NOMO-1 treated with dmso at 0.1 percent for 144 hours (cell line): ENCODE data around the gene ATG16L1.

Experiments
- DNase-seq: peaks from one replicate; lab custom pipeline; 2025; ENCODE audit not compliant: unreplicated experiment; lab: John Stamatoyannopoulos, UW

Gene ATG16L1

DNA sequence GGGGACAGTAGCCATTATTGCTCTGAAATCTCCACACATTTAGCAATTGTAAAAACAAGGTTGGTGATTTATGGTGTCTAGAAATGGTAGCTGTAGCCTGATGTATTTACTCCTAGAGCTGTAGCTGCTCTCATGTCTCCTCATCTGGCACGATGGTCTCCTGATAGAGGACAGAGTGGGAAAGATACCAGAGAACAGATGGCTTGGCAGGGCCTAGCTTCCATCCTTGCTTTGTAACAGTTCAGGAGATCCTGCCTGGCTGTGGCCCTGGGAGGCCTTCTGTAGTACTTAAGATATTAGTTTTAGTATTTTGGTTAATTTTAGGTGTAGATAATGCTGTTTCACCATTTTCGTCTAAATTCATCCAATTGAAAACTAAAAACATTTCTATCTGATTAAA, 6.7 kb downstream of the ATG16L1 start:
- no peak for DNase-seq

DNA sequence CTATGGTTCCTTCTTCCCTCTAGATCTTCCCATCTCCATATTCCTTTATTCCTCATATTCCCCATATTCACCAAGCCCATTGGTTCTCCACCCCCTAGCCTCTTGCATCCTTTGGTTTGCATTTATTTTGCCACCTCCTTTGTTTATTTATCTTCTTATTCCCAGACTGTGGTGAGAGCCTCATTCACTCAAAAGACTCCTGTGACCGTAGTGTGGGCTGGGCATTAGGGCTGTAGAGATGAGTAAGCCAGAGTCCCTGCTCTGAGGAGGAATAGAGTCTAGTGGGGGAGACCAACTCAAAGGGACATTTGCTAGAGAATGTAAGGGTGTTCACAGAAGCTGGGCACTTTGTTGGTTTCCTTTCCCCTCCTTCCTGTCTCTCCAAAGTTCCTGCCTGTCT, 8.3 kb downstream of the ATG16L1 start:
- no peak for DNase-seq

GRCh38 chr2:233260661-233261060, 9.2 kb downstream of the ATG16L1 start:
- DNase-seq: no peak

DNA sequence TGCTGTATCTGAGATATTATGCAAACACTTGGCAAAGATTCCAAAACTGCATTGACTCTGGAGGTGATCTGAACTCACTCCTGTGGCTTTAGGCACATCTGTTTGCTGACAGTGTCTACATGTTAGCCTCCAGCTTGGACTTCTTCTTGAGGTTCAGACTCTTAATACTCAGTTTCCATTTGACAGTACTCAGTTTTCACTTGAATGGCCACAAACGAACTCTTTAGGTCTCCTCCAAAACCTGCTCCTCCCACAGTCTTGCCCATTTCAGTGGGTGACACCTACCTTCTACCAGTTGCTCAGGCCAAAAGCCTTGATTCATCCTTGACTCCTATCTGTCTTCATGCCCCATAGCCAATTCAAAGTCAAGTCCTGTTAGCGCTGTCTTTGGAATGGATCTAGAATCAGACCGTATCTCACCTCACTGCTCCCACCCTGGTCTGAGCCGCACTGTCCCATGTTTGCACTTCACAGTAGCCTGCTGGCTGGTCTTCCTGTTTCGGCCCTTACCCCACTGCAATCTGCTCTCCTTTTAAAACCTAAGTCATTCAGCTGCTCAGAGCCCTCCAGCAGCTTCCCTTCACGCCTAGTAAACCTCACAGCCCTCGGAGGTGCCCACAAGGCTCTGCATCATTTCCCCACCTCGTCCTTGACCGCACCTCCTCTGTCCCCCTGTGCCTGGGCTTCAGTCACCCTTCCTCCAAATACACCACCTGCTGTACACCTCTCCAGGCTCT, 10.5 kb downstream of the ATG16L1 start:
- no peak for DNase-seq

GRCh38 chr2:233262562-233262961, 11.1 kb downstream of the ATG16L1 start:
- no peak for DNase-seq

- DNase-seq: no peak
Observed at GRCh38 chr2:233263045-233263570, 11.6 kb downstream of the ATG16L1 start.

DNA sequence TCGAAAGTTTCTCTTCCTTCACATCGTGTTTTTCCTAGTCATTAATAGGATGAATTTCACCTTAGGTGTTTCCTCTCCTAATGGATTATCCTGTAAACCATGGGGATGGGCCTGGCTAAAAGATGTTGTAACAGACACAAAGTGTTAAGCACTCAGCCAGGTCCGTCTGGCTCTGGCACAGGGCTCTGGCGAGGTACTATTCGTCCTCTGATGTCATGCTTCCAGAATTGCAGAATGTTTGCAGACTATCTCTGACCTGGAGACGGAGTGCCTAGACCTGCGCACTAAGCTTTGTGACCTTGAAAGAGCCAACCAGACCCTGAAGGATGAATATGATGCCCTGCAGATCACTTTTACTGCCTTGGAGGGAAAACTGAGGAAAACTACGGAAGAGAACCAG, 13.2 kb downstream of the ATG16L1 start:
- no peak for DNase-seq

DNA sequence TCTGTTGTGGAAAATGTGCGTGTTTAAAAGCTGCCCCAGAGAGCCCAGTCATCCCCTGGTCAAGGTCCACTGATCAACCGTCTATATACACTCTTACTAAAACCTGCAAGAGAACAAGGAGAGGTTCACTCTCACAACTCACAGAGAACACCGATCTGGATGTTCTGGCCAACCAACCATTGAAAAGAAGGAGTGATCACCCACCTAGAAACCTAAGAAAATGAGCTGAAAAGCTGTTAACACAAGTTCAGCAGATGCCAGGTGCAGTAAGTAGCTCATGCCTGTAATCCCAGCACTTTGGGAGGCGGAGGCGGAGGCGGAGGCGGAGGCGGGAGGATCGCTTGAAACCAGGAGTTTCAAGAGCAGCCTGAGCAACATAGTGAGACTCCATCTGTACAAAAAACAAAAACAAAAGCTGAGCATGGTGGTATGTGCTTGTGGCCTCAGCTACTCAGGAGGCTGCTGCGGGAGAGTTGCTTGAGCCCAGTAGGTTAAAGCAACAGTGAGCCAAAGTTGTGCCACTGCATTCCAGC, 14.5 kb downstream of the ATG16L1 start:
- no peak for DNase-seq

DNA sequence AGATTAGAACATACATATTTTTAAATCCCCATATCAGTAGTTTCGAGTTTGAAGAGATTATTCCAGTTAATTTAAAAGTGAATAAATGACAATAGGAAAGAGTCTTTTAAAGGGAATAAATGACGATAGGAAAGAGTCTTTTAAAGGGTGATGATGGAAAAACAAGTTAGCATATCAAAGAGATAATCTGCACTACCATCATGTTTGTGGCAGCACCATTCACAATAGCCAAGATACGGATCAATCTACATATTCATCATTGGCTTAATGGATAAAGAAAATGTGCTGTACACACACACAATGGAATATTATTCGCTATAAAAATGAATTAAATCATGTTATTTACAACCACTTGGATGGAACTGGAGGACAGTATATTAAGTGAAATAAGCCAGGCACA, 15.0 kb downstream of the ATG16L1 start:
- no peak for DNase-seq

- no peak for DNase-seq
Observed at GRCh38 chr2:233267516-233268245, 16.2 kb downstream of the ATG16L1 start.

DNA sequence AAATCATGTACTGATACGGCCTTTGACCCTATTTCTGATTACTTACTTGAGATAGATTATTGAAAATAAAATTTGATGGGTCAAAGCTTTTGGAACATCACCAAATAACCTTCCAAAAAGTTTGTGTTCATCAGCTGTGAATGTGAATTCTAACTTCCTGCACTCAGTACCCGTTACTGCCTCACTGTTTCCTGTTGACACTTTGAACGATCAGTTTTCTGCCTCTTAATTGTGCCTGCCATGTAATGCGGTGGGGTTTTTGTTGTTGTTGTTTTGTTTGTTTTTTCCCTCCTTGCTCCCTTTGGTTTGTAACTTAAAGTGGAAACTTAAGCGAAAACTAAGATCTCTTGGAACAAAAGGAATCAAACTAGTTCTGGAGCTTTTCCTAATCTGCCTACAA, 18.9 kb downstream of the ATG16L1 start:
- no peak for DNase-seq

- DNase-seq: no peak
Observed at GRCh38 chr2:233270951-233271350, 19.5 kb downstream of the ATG16L1 start.

DNA sequence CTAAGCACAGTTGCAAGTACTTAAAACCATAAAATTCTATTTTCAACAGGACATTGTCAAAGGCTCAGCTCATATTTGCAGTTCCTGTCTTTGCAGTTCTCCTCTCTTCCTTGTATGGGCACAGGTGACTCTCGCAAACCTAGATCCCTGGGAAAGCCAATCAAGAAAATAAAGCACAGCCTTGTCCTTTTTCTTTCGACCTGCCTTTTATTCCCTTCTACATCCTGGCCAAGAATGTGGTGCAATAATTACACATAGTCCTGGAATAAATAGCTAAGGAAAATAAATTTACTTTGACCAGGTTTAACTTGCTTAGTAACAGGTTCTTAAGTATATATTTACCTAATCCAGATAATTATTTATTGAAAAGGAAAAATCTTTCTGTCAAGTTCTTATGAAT, 20.2 kb downstream of the ATG16L1 start:
- DNase-seq: no peak

DNA sequence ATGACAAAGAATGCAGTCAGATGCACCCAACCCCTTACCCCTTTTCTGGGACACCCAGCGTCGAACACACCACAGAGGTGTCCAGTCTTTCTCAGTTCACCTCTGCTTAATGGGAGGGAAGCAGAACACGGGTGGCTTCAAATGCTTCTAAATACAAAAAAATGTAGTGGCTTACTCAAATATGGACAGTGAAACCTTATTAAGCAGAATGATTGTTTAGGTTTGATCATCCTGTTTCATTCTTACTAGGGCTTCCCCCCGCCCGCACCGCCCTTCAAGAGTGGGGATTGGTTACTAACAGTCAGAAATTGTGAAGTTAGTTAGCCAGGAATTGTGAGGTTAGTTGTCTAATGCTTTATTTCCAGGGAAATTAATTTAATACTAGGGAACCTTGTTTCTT, 21.6 kb downstream of the ATG16L1 start:
- DNase-seq: no peak

DNA sequence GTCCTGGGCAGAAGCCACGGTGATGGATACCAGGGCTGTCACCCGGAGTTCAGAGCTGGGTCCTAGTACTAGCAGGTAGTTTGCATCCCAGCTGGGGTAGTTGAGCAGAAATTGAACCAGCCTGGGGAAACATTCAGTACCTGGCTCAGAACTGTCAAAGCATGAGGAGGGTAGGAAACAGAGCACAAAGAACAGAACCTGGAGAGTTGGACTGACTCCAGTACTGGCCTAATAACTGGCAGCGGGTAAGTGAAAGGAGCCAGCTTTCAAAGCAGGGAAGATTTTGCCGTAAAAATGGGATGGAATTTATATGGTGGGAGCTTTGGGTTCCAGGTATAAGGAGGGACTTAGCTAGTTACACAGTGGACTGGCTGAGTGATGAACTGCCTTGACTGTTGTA, 23.8 kb downstream of the ATG16L1 start:
- no peak for DNase-seq

GRCh38 chr2:233278921-233279320, 27.4 kb downstream of the ATG16L1 start:
- DNase-seq: no peak

DNA sequence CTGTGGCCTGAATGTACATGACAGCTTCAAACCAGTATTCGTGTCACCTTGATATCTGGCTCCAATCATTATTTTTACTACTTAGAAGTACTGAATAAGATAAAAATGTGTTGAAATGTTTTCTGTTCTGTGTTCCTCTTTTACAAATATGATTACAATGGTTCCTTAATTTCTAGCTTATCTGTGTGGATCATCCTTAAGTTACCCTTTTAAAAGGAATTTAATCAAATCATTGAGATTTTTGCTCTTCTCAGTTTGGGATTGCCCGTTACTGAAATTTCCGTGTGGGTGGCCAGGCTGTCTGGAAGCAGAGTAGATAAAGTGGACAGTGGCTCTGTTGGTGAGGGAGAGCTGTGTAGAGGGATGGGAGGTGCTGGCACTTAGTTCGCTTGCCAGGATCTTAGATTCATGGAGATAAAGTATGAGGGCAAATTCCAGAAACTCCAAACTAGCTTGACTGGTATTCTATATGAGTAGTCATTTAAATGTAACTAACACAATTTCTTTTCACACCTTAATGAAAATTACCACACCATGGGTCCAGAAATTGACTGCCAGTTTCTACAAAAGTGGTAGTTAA, 28.7 kb downstream of the ATG16L1 start:
- DNase-seq: no peak

- DNase-seq: no peak
Observed at GRCh38 chr2:233281553-233281952, 30.1 kb downstream of the ATG16L1 start.

DNA sequence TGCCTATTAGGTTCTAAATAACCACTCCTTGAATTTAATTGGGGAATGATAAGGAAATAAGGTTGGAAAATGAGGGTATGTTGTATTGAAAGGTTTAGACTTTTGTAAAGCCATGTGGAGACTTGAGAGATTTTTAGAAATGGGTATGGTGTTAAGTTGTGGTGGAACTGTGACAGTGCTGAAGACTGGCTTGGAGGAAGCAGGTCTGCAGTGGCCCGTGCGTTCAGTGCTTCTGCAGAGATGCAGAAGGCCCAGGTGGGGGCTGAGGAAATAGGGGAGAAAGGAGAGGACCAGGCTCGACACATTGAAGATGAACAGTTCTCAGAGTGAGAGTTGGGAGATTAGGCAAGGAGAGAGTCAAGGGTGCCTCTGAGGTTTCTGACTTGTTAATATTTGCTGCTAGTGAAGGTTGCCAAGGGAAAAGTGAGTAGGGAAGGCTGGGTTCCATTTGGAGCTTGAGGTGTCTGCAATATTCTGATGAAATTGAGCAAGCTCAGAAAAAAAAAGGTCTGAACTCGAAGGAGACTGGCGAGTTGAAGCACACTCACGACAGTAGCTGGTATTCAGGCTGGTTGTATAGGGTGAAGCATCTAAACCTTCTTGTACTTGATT, 30.6 kb downstream of the ATG16L1 start:
- no peak for DNase-seq

- no peak for DNase-seq
Observed at GRCh38 chr2:233285921-233286320, 34.4 kb downstream of the ATG16L1 start.

DNA sequence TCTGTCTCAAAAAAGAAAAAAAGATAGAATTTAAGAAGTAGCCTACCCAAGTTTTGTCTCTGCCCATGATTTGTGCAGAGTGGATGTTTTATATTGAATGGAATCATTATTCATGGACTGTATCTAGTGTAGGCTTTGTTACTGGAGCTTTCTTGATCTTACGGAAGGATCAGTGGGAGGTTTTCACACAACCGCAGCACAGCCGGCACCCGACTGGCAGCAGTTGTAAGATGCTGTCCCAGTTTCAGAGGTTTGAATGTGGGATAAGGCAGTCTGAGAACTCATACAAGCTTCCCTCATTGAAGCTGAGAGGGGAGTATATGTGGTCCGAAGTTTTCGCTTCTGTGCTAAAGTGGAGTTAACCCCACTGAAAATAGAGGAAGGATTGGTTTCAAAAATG, 36.4 kb downstream of the ATG16L1 start:
- DNase-seq: no peak
